Stomach (tissue), 9 donors: ENCODE measurements around the gene STMN1. TPM values are rescaled to one million over a fixed set of nuclear protein-coding genes. Genes with fewer than 3 reads are reported as not detected.

Source experiments
- DNase-seq, 2 donors: peaks; one replicate each; pipeline versions ENCODE4 v3.0.0 to v3.0.0-alpha.2; 2013 to 2019
- H3K27ac ChIP-seq, 5 donors: fragments of 200-600 bp in 4 of 5; sonication (generic) in 4 of 5; one replicate each; pipeline ENCODE4 v1.5.1; 2013 to 2019; ENCODE audit warnings: mild to moderate bottlenecking in 1 of 5, moderate library complexity in 1 of 5
- H3K27me3 ChIP-seq, 3 donors: fragments of 200-600 bp; sonication (generic); one replicate each; pipeline ENCODE4 v1.5.1; 2017 to 2019; ENCODE audit warnings: mixed run types in 1 of 3
- H3K36me3 ChIP-seq, 4 donors: fragments of 200-600 bp; sonication (generic); 1 replicate in 3 of 4; 2 replicates in 1 of 4; pipeline ENCODE4 v1.5.1; 2016 to 2019
- H3K4me1 ChIP-seq, 4 donors: fragments of 200-600 bp; sonication (generic); one replicate each; pipeline ENCODE4 v1.5.1; 2016 to 2019
- H3K4me3 ChIP-seq, 4 donors: fragments of 200-600 bp; sonication (generic) in 3 of 4; one replicate each; pipeline ENCODE4 v1.5.1; 2016 to 2019; ENCODE audit warnings: mild to moderate bottlenecking in 1 of 4
- H3K9me3 ChIP-seq, 4 donors: fragments of 200-600 bp; sonication (generic); one replicate each; pipeline ENCODE4 v1.5.1; 2016 to 2019
- CTCF ChIP-seq, 7 experiments: fragments of 450-650 bp in 4 of 7; fragments of 200-600 bp in 3 of 7; sonication (generic) in 3 of 7; IDR thresholded peaks; one replicate each; pipeline ENCODE4 v1.5.1; 2016 to 2019; ENCODE audit warnings: antibody characterized with exemption in 7 of 7, control low read depth in 2 of 7, mild to moderate bottlenecking in 1 of 7
- EP300 ChIP-seq: sonication (generic); formaldehyde crosslinking; IDR thresholded peaks from one replicate; pipeline ENCODE4 v1.6.1; 2017; ENCODE audit warnings: antibody characterized with exemption
- POLR2A ChIP-seq, 4 donors: fragments of 450-650 bp; IDR thresholded peaks; one replicate each; pipeline ENCODE4 v1.6.1; 2016; ENCODE audit warnings: antibody characterized with exemption in 4 of 4, control low read depth in 2 of 4, mild to moderate bottlenecking in 1 of 4, moderate library complexity in 1 of 4
- POLR2AphosphoS5 ChIP-seq, 3 donors: sonication (generic); formaldehyde crosslinking; IDR thresholded peaks; one replicate each; pipeline ENCODE4 v1.6.1; 2016; ENCODE audit warnings: antibody characterized with exemption in 3 of 3
- WGBS, 5 donors: extraction: QIAGEN DNeasy Blood & Tissue Kit in 3 of 5; methylation state at CpG; one replicate each; pipeline versions ENCODE4 v1.1.5 to v1.1.7; 2013 to 2018; 5-methylcytosine and 5-hydroxymethylcytosine counted together
- intact Hi-C: fragments of 100-400 bp; cut with DNase I; formaldehyde crosslinking; loops from one replicate; pipeline ENCODE4 v1.15.1; 2023; ENCODE audit warnings: low total_unique reads
- polyA plus RNA-seq, 3 donors: library from polyadenylated mRNA; stranded (reverse); fragments of 200-250 nt; gene quantifications; one replicate each; pipeline ENCODE4 v1.2.3, GENCODE V29; 2013
- total RNA-seq, 5 donors: library from RNA; depleted of rRNA; stranded (reverse); fragments of >200 nt; gene quantifications; one replicate each; pipeline versions ENCODE4 v1.1.0 to v1.2.3, GENCODE V29; 2014 to 2016
- donor health status: healthy with polysubstance abuse.
- donor health status: Bipolar disorder and iron deficiency.
- donor health status: healthy.

STMN1 gene
- total and polyA plus RNA-seq, 8 donors = 25.9 to 109 (median 73.2) TPM

- intact Hi-C loops = loop anchor here (5.0 kb wide), 1 partner anchor 102 kb away; the partner anchor contains the start of gene PAFAH2
- WGBS, 5 donors = 4 to 16% (median 10%) methylated on average over 9 to 12 of the region's 12 CpGs
- H3K4me3 ChIP-seq = no peak overlapping the region
These were observed 10.7 kb downstream of the STMN1 start for GRCh38 chr1:25895365-25895990.

GRCh38 chr1:25893116-25893515, 13.1 kb downstream of the STMN1 start:
- DNase-seq = no peak
- peak overlapping the region in 4 of 5 donors; percentile 81 to 85 (median 82) for H3K27ac ChIP-seq
- TF ChIP-seq POLR2AphosphoS5 (IDR thresholded peaks at IDR 0.05) (no peak), EP300 (no peak), CTCF (IDR thresholded peaks at IDR 0.05) (no peak), POLR2A (IDR thresholded peaks at IDR 0.05) (no peak)
- intact Hi-C loops = no loop called here
- no peaks in the 10 kb centered on the region for H3K27me3 ChIP-seq
- H3K4me1 ChIP-seq = peaks cover 42 to 64% (median 56%) of the 10 kb centered on the region in 4 donors
- no peaks in the 10 kb centered on the region for H3K9me3 ChIP-seq
- H3K4me3 ChIP-seq = no peak overlapping the region
- H3K36me3 ChIP-seq = peaks cover 0 to 7% (median 1%) of the 10 kb centered on the region in 4 donors
- WGBS, 5 donors = 21 to 45% (median 27%) methylated on average over 4 of the region's 4 CpGs

More at GRCh38 chr1:25895365-25895990, 10.7 kb downstream of the STMN1 start:
- H3K9me3 ChIP-seq = no peaks in the 10 kb centered on the region
- H3K27ac ChIP-seq = peak overlapping the region in 3 of 5 donors; percentile 23 to 44 (median 38)
- H3K27me3 ChIP-seq = no peaks in the 10 kb centered on the region
- peaks cover 29 to 50% (median 43%) of the 10 kb centered on the region in 4 donors for H3K4me1 ChIP-seq
- TF ChIP-seq POLR2A (IDR thresholded peaks at IDR 0.05) (no peak), EP300 (no peak), POLR2AphosphoS5 (IDR thresholded peaks at IDR 0.05) (peak in 2 of 3 donors; percentile 33 to 78), CTCF (IDR thresholded peaks at IDR 0.05) (peak in 6 of 7 experiments; percentile 83 to 99 (median 98))
- DNase-seq = peak; percentile 91 to 97
- H3K36me3 ChIP-seq = peaks cover 0 to 31% (median 22%) of the 10 kb centered on the region in 4 donors

- no peak for TF ChIP-seq EP300
- TF ChIP-seq CTCF (IDR thresholded peaks at IDR 0.05) = no peak
- TF ChIP-seq POLR2AphosphoS5 (IDR thresholded peaks at IDR 0.05) = no peak
- TF ChIP-seq POLR2A (IDR thresholded peaks at IDR 0.05) = no peak
- intact Hi-C loops = no loop called here
- H3K36me3 ChIP-seq = no peaks in the 10 kb centered on the region
- H3K27ac ChIP-seq = peak overlapping the region; percentile 32 to 85 (median 81)
- 59 to 75% (median 69%) methylated on average over 4 to 5 of the region's 5 CpGs for WGBS, 5 donors
- H3K4me1 ChIP-seq = peaks cover 42 to 64% (median 56%) of the 10 kb centered on the region in 4 donors
- no peak for DNase-seq
- H3K9me3 ChIP-seq = no peaks in the 10 kb centered on the region
- no peaks in the 10 kb centered on the region for H3K27me3 ChIP-seq
- H3K4me3 ChIP-seq = no peak overlapping the region
These were observed 14.6 kb downstream of the STMN1 start for GRCh38 chr1:25891606-25892005.

- Histone ChIP-seq H3K9me3 (no peaks in the 10 kb centered on the region), H3K27ac (peak overlapping the region; percentile 78 to 85 (median 81)), H3K4me1 (peaks cover 42 to 55% (median 50%) of the 10 kb centered on the region in 4 donors), H3K4me3 (no peak overlapping the region), H3K27me3 (no peaks in the 10 kb centered on the region), H3K36me3 (no peaks in the 10 kb centered on the region)
- peak; percentile 82 to 91 for DNase-seq
- TF ChIP-seq POLR2A (IDR thresholded peaks at IDR 0.05) (no peak), POLR2AphosphoS5 (IDR thresholded peaks at IDR 0.05) (peak in 2 of 3 donors; percentile 45 to 69)
- intact Hi-C loops = no loop called here
- 25 to 45% (median 37%) methylated on average over 10 of the region's 10 CpGs for WGBS, 5 donors
These were observed 15.8 kb downstream of the STMN1 start for GRCh38 chr1:25890239-25891034.
